Measurements from ENCODE around the gene ACTL7A. TPM values are rescaled to one million over a fixed set of nuclear protein-coding genes. Genes with fewer than 3 reads are reported as not detected.

The ACTL7A gene
- total RNA-seq, 1 donor from 2014 or later = not detected

GRCh38 chr9:108850293-108850897 lies 11.7 kb upstream of the ACTL7A start:
- intact Hi-C loops (cut with micrococcal nuclease) = no loop called here
- TF ChIP-seq CTCF (IDR thresholded peaks at IDR 0.05) = no peak

DNA sequence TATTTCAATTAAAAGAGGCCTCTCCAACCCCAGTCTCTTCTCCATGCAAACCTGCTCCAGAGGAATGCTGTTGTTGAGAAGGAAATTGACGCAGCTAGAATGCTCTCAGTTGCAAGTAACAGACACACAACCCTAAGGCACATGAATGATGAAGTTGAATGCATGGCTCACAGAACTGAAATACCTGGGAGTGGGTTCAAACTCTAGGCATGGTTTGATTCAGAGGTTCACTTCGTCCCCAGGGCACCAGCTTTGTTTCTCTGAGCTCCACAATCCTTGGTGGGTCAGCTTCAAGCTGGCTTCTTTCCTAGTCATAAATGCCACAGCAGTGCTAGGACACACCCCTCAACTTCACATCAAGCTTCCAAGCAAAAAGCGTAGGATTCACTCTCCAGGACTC lies 10.9 kb upstream of the ACTL7A start:
- Mint-ChIP-seq H3K27ac (no peak overlapping the region), H3K27me3 (no peaks in the 10 kb centered on the region), H3K36me3 (ENCODE audit: low read depth) (no peaks in the 10 kb centered on the region), H3K4me1 (peaks cover 5% of the 10 kb centered on the region), H3K9me3 (no peaks in the 10 kb centered on the region), H3K4me3 (no peak overlapping the region)
- DNase-seq (no peak), ATAC-seq (ENCODE audit: low read depth) (no peak)
- intact Hi-C loops (cut with micrococcal nuclease) = no loop called here
- ChIA-PET POLR2A (no interaction called here), CTCF (no interaction called here)
- TF ChIP-seq CTCF (IDR thresholded peaks at IDR 0.05) = no peak

More at GRCh38 chr9:108850293-108850897, 11.7 kb upstream of the ACTL7A start:
- no peaks in the 10 kb centered on the region for H3K36me3 Mint-ChIP-seq (ENCODE audit: low read depth)
- H3K4me1 Mint-ChIP-seq = peaks cover 10% of the 10 kb centered on the region
- no peaks in the 10 kb centered on the region for H3K9me3 Mint-ChIP-seq
- ChIA-PET CTCF (no interaction called here), POLR2A (no interaction called here)
- no peak overlapping the region for H3K4me3 Mint-ChIP-seq
- no peak for ATAC-seq (ENCODE audit: low read depth)
- H3K27me3 Mint-ChIP-seq = no peaks in the 10 kb centered on the region
- no peak overlapping the region for H3K27ac Mint-ChIP-seq
- DNase-seq = no peak

DNA sequence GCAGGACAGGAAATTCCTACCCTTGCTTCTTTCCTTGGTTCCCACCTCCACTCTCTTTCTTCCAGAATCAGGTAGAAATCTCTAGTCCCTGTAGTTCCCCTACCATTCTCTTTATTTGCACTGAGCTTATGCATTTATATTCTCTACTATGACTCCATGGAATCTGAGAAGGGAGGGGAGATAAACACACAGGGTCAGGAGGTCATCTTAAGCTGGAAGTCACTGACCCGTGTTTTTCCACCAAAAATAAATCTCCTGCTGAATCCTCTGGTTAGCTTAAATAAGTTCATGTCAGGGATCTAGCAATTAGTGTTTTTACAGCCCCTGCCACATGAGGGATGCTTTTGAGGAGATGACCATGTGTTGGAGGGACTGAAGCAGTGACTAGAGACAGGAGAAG lies 10.0 kb upstream of the ACTL7A start:
- CTCF ChIA-PET = no interaction called here
- H3K27me3 Mint-ChIP-seq = no peaks in the 10 kb centered on the region
- POLR2A ChIA-PET = interaction anchor here (0.6 kb wide), 1 partner anchor 1353 kb away, joined by 3 read pairs; no protein-coding TSS in a partner anchor
- no peaks in the 10 kb centered on the region for H3K9me3 Mint-ChIP-seq
- no peak for ATAC-seq (ENCODE audit: low read depth)
- H3K27ac Mint-ChIP-seq = no peak overlapping the region
- H3K4me3 Mint-ChIP-seq = no peak overlapping the region
- H3K4me1 Mint-ChIP-seq = no peaks in the 10 kb centered on the region
- H3K36me3 Mint-ChIP-seq (ENCODE audit: low read depth) = no peaks in the 10 kb centered on the region
- no peak for DNase-seq
- TF ChIP-seq CTCF (IDR thresholded peaks at IDR 0.05) = no peak
- intact Hi-C loops (cut with micrococcal nuclease) = no loop called here

DNA sequence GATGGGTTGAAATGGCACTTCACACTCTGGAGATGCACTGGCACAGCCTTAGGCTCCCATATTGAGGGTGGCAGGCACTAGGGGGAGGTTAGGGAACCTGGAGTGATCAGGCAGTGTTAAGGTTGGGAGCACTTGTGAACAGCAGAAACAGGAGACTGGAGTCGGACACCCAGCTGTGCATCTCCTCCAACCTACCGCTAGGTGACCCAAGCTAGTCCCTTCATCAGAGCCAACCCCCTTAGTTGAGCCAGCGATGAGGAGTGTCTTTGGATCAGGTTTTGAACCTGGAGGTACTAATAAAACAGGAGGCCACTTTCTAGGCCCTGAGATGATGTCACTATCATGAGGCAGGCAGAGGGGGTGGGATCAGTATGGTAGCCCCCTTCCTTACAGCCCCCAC lies 8.0 kb upstream of the ACTL7A start:
- ATAC-seq (ENCODE audit: low read depth) (no peak), DNase-seq (no peak)
- no peaks in the 10 kb centered on the region for H3K4me1 Mint-ChIP-seq
- ChIA-PET CTCF (no interaction called here), POLR2A (no interaction called here)
- no peak overlapping the region for H3K4me3 Mint-ChIP-seq
- TF ChIP-seq CTCF (IDR thresholded peaks at IDR 0.05) = no peak
- H3K27ac Mint-ChIP-seq = no peak overlapping the region
- H3K27me3 Mint-ChIP-seq = no peaks in the 10 kb centered on the region
- no peaks in the 10 kb centered on the region for H3K9me3 Mint-ChIP-seq
- intact Hi-C loops (cut with micrococcal nuclease) = no loop called here
- no peaks in the 10 kb centered on the region for H3K36me3 Mint-ChIP-seq (ENCODE audit: low read depth)

- Mint-ChIP-seq H3K27me3 (no peaks in the 10 kb centered on the region), H3K27ac (no peak overlapping the region), H3K9me3 (no peaks in the 10 kb centered on the region), H3K4me3 (no peak overlapping the region), H3K36me3 (ENCODE audit: low read depth) (no peaks in the 10 kb centered on the region), H3K4me1 (no peaks in the 10 kb centered on the region)
- intact Hi-C loops (cut with micrococcal nuclease) = no loop called here
- ChIA-PET POLR2A (no interaction called here), CTCF (no interaction called here)
- no peak for ATAC-seq (ENCODE audit: low read depth)
- TF ChIP-seq CTCF (IDR thresholded peaks at IDR 0.05) = no peak
- no peak for DNase-seq
Observed at GRCh38 chr9:108854641-108855528, 7.2 kb upstream of the ACTL7A start.

Data from activated B cell treated with CpG ODN at 0.5 μM for 24 hours (primary cell).